ENCODE data around the gene KBTBD12. TPM values are rescaled to one million over a fixed set of nuclear protein-coding genes. Genes with fewer than 3 reads are reported as not detected.

KBTBD12 gene
- total and polyA plus RNA-seq, 2 donors (not counting 3 experiments of a cell fraction or from before 2014, with no cell fraction given), result not detected

DNA sequence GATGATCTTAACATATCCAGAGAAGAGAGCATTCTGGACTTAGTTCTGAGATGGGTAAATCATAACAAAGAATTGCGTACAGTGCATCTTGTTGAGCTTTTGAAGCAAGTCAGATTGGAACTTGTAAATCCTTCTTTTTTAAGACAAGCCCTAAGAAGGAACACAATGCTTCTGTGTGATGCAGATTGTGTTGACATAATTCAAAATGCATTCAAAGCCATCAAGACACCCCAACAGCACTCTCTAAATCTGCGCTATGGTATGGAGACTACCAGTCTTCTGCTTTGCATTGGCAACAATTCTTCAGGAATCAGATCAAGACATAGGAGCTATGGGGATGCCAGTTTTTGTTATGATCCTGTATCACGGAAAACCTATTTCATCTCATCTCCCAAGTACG is 8.6 kb downstream of the KBTBD12 start:
- Histone ChIP-seq H3K79me2 (ENCODE audit: control insufficient read depth, insufficient read depth, low read length) (no peaks in the 10 kb centered on the region), H2AFZ (ENCODE audit: low read depth, low read length) (no peak overlapping the region), H4K20me1 (replicated peaks; ENCODE audit: control insufficient read depth, extremely low read depth, insufficient read depth, low read length) (no peaks in the 10 kb centered on the region), H3K9me3 (replicated peaks; ENCODE audit: control insufficient read depth, insufficient read depth, low read length) (no peaks in the 10 kb centered on the region), H3K9ac (replicated peaks; ENCODE audit: extremely low read depth, insufficient read depth, low read length) (no peak overlapping the region), H3K27me3 (ENCODE audit: control insufficient read depth in 2 of 2, insufficient read depth in 2 of 2, low read length in 2 of 2) (peaks cover 24 to 40% of the 10 kb centered on the region in 2 experiments), H3K27ac (ENCODE audit: insufficient read depth, low read depth, low read length) (no peak overlapping the region), H3K36me3 (ENCODE audit: control insufficient read depth in 2 of 2, extremely low read depth in 1 of 2, insufficient read depth in 2 of 2, low read length in 2 of 2) (no peaks in the 10 kb centered on the region), H3K4me1 (ENCODE audit: control insufficient read depth, extremely low read depth, insufficient read depth, low read length) (no peaks in the 10 kb centered on the region), H3K9me1 (replicated peaks; ENCODE audit: control insufficient read depth, extremely low read depth, insufficient read depth, low read length) (no peaks in the 10 kb centered on the region), H3K4me2 (ENCODE audit: insufficient read depth, low read length) (no peak overlapping the region), H3K4me3 (replicated peaks in 1 of 3; ENCODE audit: insufficient read depth in 1 of 3, low read depth in 1 of 3, low read length in 3 of 3) (no peak overlapping the region)
- no TSS peak for BruUV-seq (replicated peaks)
- ChIA-PET CTCF (no interaction called here), POLR2A (no interaction called here)
- dilution Hi-C loops (cut with MboI; ENCODE audit: extremely low pct_ligation_motif_present, low sequenced_read_pairs), result no loop called here
- no peak for FAIRE-seq
- DNase-seq (ENCODE audit: low read depth, low spot score), result no peak
- intact Hi-C loops (cut with micrococcal nuclease), result no loop called here
- TF ChIP-seq POLR2A (IDR thresholded peaks at IDR 0.05; ENCODE audit: low read depth, low read length), result no peak
- TF ChIP-seq, protein P1, sequence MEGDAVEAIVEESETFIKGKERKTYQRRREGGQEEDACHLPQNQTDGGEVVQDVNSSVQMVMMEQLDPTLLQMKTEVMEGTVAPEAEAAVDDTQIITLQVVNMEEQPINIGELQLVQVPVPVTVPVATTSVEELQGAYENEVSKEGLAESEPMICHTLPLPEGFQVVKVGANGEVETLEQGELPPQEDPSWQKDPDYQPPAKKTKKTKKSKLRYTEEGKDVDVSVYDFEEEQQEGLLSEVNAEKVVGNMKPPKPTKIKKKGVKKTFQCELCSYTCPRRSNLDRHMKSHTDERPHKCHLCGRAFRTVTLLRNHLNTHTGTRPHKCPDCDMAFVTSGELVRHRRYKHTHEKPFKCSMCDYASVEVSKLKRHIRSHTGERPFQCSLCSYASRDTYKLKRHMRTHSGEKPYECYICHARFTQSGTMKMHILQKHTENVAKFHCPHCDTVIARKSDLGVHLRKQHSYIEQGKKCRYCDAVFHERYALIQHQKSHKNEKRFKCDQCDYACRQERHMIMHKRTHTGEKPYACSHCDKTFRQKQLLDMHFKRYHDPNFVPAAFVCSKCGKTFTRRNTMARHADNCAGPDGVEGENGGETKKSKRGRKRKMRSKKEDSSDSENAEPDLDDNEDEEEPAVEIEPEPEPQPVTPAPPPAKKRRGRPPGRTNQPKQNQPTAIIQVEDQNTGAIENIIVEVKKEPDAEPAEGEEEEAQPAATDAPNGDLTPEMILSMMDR (IDR thresholded peaks at IDR 0.05; ENCODE audit: extremely low read depth in 1 of 2, insufficient read depth in 1 of 2, low read depth in 1 of 2, low read length in 2 of 2), result no peak
- no peak for TF ChIP-seq FOS (IDR thresholded peaks at IDR 0.05; ENCODE audit: borderline replicate concordance, insufficient read depth, low read length)
- no peak for TF ChIP-seq MYC (IDR thresholded peaks at IDR 0.05; ENCODE audit: low read depth, low read length)
- TF ChIP-seq GATA2 (IDR thresholded peaks at IDR 0.05; ENCODE audit: insufficient read depth, insufficient read length, low read depth, low read length), result no peak
- no peak for TF ChIP-seq POLR2AphosphoS5 (IDR thresholded peaks at IDR 0.05; ENCODE audit: insufficient read depth, low read depth, low read length)
- TF ChIP-seq JUN (IDR thresholded peaks at IDR 0.05; ENCODE audit: borderline replicate concordance, insufficient read depth, insufficient read length, low read depth), result no peak
- TF ChIP-seq EZH2 (IDR thresholded peaks at IDR 0.05; ENCODE audit: borderline replicate concordance, low read depth, low read length, severe bottlenecking), result no peak
- no peak for TF ChIP-seq MAX (IDR thresholded peaks at IDR 0.05; ENCODE audit: insufficient read depth, insufficient read length)
